PC-3 (cell line): ENCODE data around the gene KLF5.

Experiments
- CTCF ChIP-seq: fragments of 300-600 bp; sonication (generic); conservative IDR thresholded peaks from 2 replicates; pipeline ENCODE4 v1.5.1; 2017; ENCODE audit warnings: antibody characterized with exemption, low read depth, mild to moderate bottlenecking, low read length
- EZH2 ChIP-seq: fragments of 300-600 bp; sonication (generic); IDR thresholded peaks from one replicate; pipeline ENCODE4 v1.6.1; 2017; ENCODE audit warnings: antibody characterized with exemption, mild to moderate bottlenecking, low read length; ENCODE audit not compliant: unreplicated experiment
- EZH2phosphoT487 ChIP-seq: fragments of 300-600 bp; sonication (generic); IDR thresholded peaks from 2 replicates; pipeline ENCODE4 v1.6.1; 2018; ENCODE audit warnings: mild to moderate bottlenecking, antibody characterized with exemption, low read length, borderline replicate concordance

GRCh38 chr13:73101351-73102007, 42.7 kb downstream of the KLF5 start:
- TF ChIP-seq CTCF (no peak), EZH2phosphoT487 (no peak), EZH2 (no peak)
